Body of pancreas (tissue), 4 donors: ENCODE data around the gene TNIK. TPM values are rescaled to one million over a fixed set of nuclear protein-coding genes. Genes with fewer than 3 reads are reported as not detected.

Source experiments
- ATAC-seq: fragments of 150-250 bp; one replicate; pipeline ENCODE4 v1.9.1; 2016
- DNase-seq, 4 donors: peaks; one replicate each; pipeline ENCODE4 v3.0.0-alpha.2; 2019
- H3K27ac ChIP-seq, 4 donors: fragments of 200-600 bp; sonication (generic); 1 replicate in 3 of 4; 2 replicates in 1 of 4; pipeline versions ENCODE4 v1.5.1 to v1.6.1; 2016 to 2019; ENCODE audit warnings: mild to moderate bottlenecking in 1 of 4, mixed read lengths in 1 of 4, moderate library complexity in 1 of 4
- H3K27me3 ChIP-seq, 2 donors: fragments of 200-600 bp; sonication (generic); one replicate each; pipeline ENCODE4 v1.6.0; 2016; ENCODE audit warnings: mild to moderate bottlenecking in 1 of 2
- H3K36me3 ChIP-seq, 2 donors: fragments of 200-600 bp; sonication (generic); replicated peaks in 1 of 2; 2 replicates each; pipeline ENCODE4 v1.5.1; 2016; ENCODE audit warnings: low read depth in 2 of 2; ENCODE audit not compliant: insufficient read depth in 1 of 2
- H3K4me1 ChIP-seq: fragments of 200-600 bp; sonication (generic); one replicate; pipeline ENCODE4 v1.6.0; 2016
- H3K4me3 ChIP-seq, 2 donors: fragments of 200-600 bp; sonication (generic); 1 replicate in 1 of 2; 2 replicates in 1 of 2; pipeline ENCODE4 v1.5.1; 2016 to 2019
- H3K9me3 ChIP-seq, 3 donors: fragments of 200-600 bp; sonication (generic); 1 replicate in 2 of 3; 2 replicates in 1 of 3; pipeline ENCODE4 v1.5.1; 2016
- CTCF ChIP-seq, 7 experiments: fragments of 450-650 bp in 4 of 7; fragments of 200-600 bp in 3 of 7; sonication (generic) in 3 of 7; IDR thresholded peaks; one replicate each; pipeline ENCODE4 v1.5.1; 2016 to 2019; ENCODE audit warnings: antibody characterized with exemption in 7 of 7
- POLR2A ChIP-seq, 3 donors: fragments of 450-650 bp; IDR thresholded peaks; one replicate each; pipeline ENCODE4 v1.6.1; 2016; ENCODE audit warnings: antibody characterized with exemption in 3 of 3, mild to moderate bottlenecking in 2 of 3
- WGBS, 2 donors: methylation state at CpG; one replicate each; pipeline ENCODE4 v1.1.5; 2017; 5-methylcytosine and 5-hydroxymethylcytosine counted together
- intact Hi-C: fragments of 100-400 bp; cut with DNase I; formaldehyde crosslinking; loops from one replicate; pipeline ENCODE4 v1.15.1; 2023
- total RNA-seq, 2 donors: library from RNA; depleted of rRNA; stranded (reverse); fragments of >200 nt; gene quantifications; one replicate each; pipeline ENCODE4 v1.1.0, GENCODE V29; 2016

Gene TNIK
- total RNA-seq, 2 donors from 2014 or later, result 7.6 to 9.6 TPM

- H3K4me3 ChIP-seq, result no peak overlapping the region
- TF ChIP-seq POLR2A (IDR thresholded peaks at IDR 0.05) (no peak), CTCF (IDR thresholded peaks at IDR 0.05) (no peak)
These were observed 45.7 kb upstream of the TNIK start for GRCh38 chr3:171505822-171506333.

GRCh38 chr3:171504376-171504775 lies 44.2 kb upstream of the TNIK start:
- H3K36me3 ChIP-seq, result no peaks in the 10 kb centered on the region
- ATAC-seq, result no peak

More at GRCh38 chr3:171505822-171506333, 45.7 kb upstream of the TNIK start:
- Histone ChIP-seq H3K9me3 (no peaks in the 10 kb centered on the region), H3K27ac (no peak overlapping the region), H3K4me1 (no peaks in the 10 kb centered on the region), H3K27me3 (no peaks in the 10 kb centered on the region), H3K36me3 (no peaks in the 10 kb centered on the region)
- no peak for DNase-seq
- no peak for ATAC-seq
- 85 to 91% methylated on average over 2 of the region's 2 CpGs for WGBS, 2 donors
- intact Hi-C loops, result no loop called here

GRCh38 chr3:171503817-171504216 lies 43.6 kb upstream of the TNIK start:
- H3K27me3 ChIP-seq, result no peaks in the 10 kb centered on the region
- DNase-seq (no peak), ATAC-seq (no peak)
- no peak overlapping the region for H3K4me3 ChIP-seq
- no peak overlapping the region for H3K27ac ChIP-seq
- H3K36me3 ChIP-seq, result no peaks in the 10 kb centered on the region
- 54 to 59% methylated on average over 1 of the region's 1 CpG for WGBS, 2 donors
- H3K9me3 ChIP-seq, result no peaks in the 10 kb centered on the region
- TF ChIP-seq CTCF (IDR thresholded peaks at IDR 0.05), result no peak
- no peak for TF ChIP-seq POLR2A (IDR thresholded peaks at IDR 0.05)
- intact Hi-C loops, result no loop called here
- no peaks in the 10 kb centered on the region for H3K4me1 ChIP-seq

More at GRCh38 chr3:171504376-171504775, 44.2 kb upstream of the TNIK start:
- intact Hi-C loops, result no loop called here
- H3K9me3 ChIP-seq, result no peaks in the 10 kb centered on the region
- no peak overlapping the region for H3K27ac ChIP-seq
- no peak for TF ChIP-seq CTCF (IDR thresholded peaks at IDR 0.05)
- no peaks in the 10 kb centered on the region for H3K27me3 ChIP-seq
- H3K4me1 ChIP-seq, result no peaks in the 10 kb centered on the region
- no peak for DNase-seq
- no peak overlapping the region for H3K4me3 ChIP-seq
- 45 to 71% methylated on average over 2 of the region's 2 CpGs for WGBS, 2 donors

- no peak for ATAC-seq
- Histone ChIP-seq H3K9me3 (no peaks in the 10 kb centered on the region), H3K4me1 (no peaks in the 10 kb centered on the region), H3K4me3 (no peak overlapping the region), H3K27ac (no peak overlapping the region), H3K27me3 (no peaks in the 10 kb centered on the region), H3K36me3 (no peaks in the 10 kb centered on the region)
- DNase-seq, result no peak
- intact Hi-C loops, result no loop called here
- TF ChIP-seq POLR2A (IDR thresholded peaks at IDR 0.05) (no peak), CTCF (IDR thresholded peaks at IDR 0.05) (no peak)
- WGBS, 2 donors, result 43 to 63% methylated on average over 1 of the region's 1 CpG
These were observed 38.7 kb upstream of the TNIK start for GRCh38 chr3:171498921-171499320.

GRCh38 chr3:171497468-171497867 lies 37.3 kb upstream of the TNIK start:
- no peak for ATAC-seq
- WGBS, 2 donors, result 69 to 81% methylated on average over 1 of the region's 1 CpG

More at GRCh38 chr3:171497468-171497867, 37.3 kb upstream of the TNIK start:
- Histone ChIP-seq H3K27ac (no peak overlapping the region), H3K9me3 (no peaks in the 10 kb centered on the region), H3K4me1 (no peaks in the 10 kb centered on the region), H3K36me3 (no peaks in the 10 kb centered on the region), H3K27me3 (no peaks in the 10 kb centered on the region), H3K4me3 (no peak overlapping the region)
- no peak for DNase-seq
- intact Hi-C loops, result no loop called here
- TF ChIP-seq CTCF (IDR thresholded peaks at IDR 0.05) (no peak), POLR2A (IDR thresholded peaks at IDR 0.05) (no peak)
